ENCODE results near the gene COL15A1.

The COL15A1 gene

GRCh38 chr9:98922721-98923435 lies 20.8 kb upstream of the COL15A1 start:
- in situ Hi-C loops (cut with MboI; ENCODE audit: low sequenced_read_pairs, unreplicated experiment): no loop called here
- no peak for DNase-seq (ENCODE audit: low spot score)

GRCh38 chr9:98923451-98924123 lies 20.1 kb upstream of the COL15A1 start:
- DNase-seq (ENCODE audit: low spot score): no peak
- in situ Hi-C loops (cut with MboI; ENCODE audit: low sequenced_read_pairs, unreplicated experiment): no loop called here
- TF ChIP-seq CTCF (IDR thresholded peaks at IDR 0.05; ENCODE audit: borderline replicate concordance, control extremely low read depth, extremely low read depth, insufficient read depth, missing control alignments): no peak

More at GRCh38 chr9:98922721-98923435, 20.8 kb upstream of the COL15A1 start:
- no peak for TF ChIP-seq CTCF (IDR thresholded peaks at IDR 0.05; ENCODE audit: borderline replicate concordance, control extremely low read depth, extremely low read depth, insufficient read depth, missing control alignments)

- no peak for TF ChIP-seq CTCF (IDR thresholded peaks at IDR 0.05; ENCODE audit: borderline replicate concordance, control extremely low read depth, extremely low read depth, insufficient read depth, missing control alignments)
- in situ Hi-C loops (cut with MboI; ENCODE audit: low sequenced_read_pairs, unreplicated experiment): no loop called here
- no peak for DNase-seq (ENCODE audit: low spot score)
Measured at GRCh38 chr9:98924946-98925820, 18.5 kb upstream of the COL15A1 start.

- in situ Hi-C loops (cut with MboI; ENCODE audit: low sequenced_read_pairs, unreplicated experiment): no loop called here
- DNase-seq (ENCODE audit: low spot score): no peak
Measured at GRCh38 chr9:98925956-98926355, 17.8 kb upstream of the COL15A1 start.

GRCh38 chr9:98927724-98928123 lies 16.0 kb upstream of the COL15A1 start:
- no peak for TF ChIP-seq CTCF (IDR thresholded peaks at IDR 0.05; ENCODE audit: borderline replicate concordance, control extremely low read depth, extremely low read depth, insufficient read depth, missing control alignments)
- in situ Hi-C loops (cut with MboI; ENCODE audit: low sequenced_read_pairs, unreplicated experiment): no loop called here
- DNase-seq (ENCODE audit: low spot score): no peak

More at GRCh38 chr9:98925956-98926355, 17.8 kb upstream of the COL15A1 start:
- no peak for TF ChIP-seq CTCF (IDR thresholded peaks at IDR 0.05; ENCODE audit: borderline replicate concordance, control extremely low read depth, extremely low read depth, insufficient read depth, missing control alignments)

- DNase-seq (ENCODE audit: low spot score): no peak
- in situ Hi-C loops (cut with MboI; ENCODE audit: low sequenced_read_pairs, unreplicated experiment): no loop called here
- no peak for TF ChIP-seq CTCF (IDR thresholded peaks at IDR 0.05; ENCODE audit: borderline replicate concordance, control extremely low read depth, extremely low read depth, insufficient read depth, missing control alignments)
Measured at GRCh38 chr9:98929071-98929470, 14.6 kb upstream of the COL15A1 start.

Measured in GM13976 (cell line).